HG02943 (cell line): ENCODE measurements around the gene MANEAL.
"Not testable (repeated sequence)": the region's sequence is repeated elsewhere in the genome, so short reads cannot be mapped to it uniquely, and the experiment has no call there.

Experiments
- ATAC-seq: cut with Tn5 transposase; IDR thresholded peaks from one replicate; pipeline ENCODE4 v1.9.1; 2021; ENCODE audit warnings: mild to moderate bottlenecking, low read depth, moderate library complexity; ENCODE audit not compliant: unreplicated experiment

MANEAL gene, protein sequence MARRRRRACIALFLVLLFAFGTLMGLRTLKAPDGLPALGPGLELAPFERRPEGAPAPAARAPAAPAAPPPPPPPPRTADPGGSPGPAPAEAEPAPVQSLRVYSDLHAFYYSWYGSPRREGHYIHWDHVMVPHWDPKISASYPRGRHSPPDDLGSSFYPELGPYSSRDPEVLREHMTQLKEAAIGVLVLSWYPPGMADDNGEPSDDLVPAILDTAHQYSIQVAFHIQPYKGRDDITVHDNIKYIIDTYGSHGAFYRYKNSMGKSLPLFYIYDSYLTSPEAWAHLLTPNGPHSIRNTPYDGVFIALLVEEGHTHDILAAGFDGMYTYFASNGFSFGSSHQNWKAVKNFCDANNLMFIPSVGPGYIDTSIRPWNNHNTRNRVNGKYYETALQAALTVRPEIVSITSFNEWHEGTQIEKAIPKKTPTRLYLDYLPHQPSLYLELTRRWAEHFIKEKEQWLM

DNA sequence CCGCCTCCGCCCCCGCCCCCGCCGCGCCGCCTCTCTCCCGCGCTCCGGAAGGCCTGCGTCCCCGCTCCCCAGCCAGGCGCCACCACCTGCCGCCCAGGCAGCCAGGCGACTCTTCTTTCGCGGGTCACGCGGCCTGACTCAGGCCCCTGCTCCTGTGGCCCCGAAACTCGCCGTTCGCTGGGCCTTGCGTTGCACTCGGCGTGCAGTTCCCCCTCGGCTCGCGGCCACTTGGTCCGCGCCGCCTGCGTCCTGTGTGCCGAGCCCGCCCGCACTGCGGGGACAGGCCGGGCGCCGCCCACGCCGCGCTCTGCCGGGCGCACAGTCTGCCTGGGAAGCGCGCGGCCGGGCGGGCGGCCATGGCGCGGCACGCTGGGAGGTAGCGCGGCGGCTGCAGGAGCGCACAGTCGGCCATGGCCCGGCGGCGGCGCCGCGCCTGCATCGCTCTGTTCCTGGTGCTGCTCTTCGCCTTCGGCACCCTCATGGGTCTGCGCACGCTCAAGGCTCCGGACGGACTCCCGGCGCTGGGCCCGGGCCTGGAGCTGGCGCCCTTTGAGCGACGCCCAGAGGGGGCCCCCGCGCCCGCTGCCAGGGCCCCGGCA lies at the start of gene MANEAL:
Gene MANEAL (plus strand): TSS at position 75 of the 599 bp plus-strand sequence. CDS start 336 bp downstream, at position 411.
- no peak for ATAC-seq

DNA sequence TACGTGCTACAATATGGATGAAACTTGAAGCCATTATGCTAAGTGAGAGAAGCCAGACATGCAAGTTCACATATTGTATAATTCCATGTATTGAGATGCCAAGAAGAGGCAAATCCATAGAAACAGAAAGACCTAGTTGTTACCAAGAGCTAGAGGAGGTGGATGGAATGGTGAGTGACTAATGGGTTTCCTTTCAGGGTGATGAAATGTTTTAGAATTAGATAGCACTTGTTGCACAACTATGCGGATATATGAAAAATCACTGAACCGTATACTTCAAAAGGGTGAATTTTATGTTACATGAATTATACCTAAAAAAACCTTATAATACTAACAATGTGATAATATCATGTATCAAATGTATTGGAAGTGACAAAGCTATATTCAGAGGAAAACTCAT lies 46.8 kb upstream of the MANEAL start:
- no peak for ATAC-seq

DNA sequence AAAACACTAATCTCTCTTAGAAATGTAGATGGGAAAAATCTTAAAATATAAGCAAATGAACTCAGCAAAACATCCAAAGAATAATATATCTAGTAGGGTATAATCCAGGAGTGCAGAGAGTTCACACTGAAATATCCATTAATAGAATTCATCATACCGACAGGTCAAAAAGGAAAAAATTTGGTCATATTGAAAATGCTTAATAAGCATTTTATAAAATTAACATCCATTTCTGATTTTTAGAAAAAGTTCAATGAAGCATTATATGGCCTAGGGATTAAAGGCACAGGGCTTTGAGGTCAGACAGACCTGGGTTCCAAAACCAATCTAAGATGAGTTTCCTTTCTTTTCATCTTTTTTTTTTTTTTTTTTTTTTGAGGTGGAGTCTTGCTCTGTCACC lies 45.1 kb upstream of the MANEAL start:
- no peak for ATAC-seq

DNA sequence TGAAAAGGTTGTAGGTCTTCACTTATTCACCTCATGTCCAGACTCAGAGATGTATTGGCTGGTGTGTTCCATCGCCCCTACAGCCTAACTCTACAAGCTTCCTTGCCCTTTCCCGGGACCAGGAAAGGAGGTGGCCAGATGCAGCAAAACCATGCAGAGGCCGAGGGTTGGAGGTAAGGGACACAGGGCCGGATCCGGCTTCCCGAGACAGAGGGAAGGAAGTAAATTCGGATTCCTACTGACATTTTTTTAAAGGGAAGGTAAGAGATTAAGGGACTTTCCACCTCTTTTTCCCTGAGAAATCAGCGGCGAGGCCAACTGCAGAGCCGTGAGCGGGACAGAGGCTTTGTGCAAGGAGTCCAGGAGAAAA lies 41.4 kb upstream of the MANEAL start:
- no peak for ATAC-seq

DNA sequence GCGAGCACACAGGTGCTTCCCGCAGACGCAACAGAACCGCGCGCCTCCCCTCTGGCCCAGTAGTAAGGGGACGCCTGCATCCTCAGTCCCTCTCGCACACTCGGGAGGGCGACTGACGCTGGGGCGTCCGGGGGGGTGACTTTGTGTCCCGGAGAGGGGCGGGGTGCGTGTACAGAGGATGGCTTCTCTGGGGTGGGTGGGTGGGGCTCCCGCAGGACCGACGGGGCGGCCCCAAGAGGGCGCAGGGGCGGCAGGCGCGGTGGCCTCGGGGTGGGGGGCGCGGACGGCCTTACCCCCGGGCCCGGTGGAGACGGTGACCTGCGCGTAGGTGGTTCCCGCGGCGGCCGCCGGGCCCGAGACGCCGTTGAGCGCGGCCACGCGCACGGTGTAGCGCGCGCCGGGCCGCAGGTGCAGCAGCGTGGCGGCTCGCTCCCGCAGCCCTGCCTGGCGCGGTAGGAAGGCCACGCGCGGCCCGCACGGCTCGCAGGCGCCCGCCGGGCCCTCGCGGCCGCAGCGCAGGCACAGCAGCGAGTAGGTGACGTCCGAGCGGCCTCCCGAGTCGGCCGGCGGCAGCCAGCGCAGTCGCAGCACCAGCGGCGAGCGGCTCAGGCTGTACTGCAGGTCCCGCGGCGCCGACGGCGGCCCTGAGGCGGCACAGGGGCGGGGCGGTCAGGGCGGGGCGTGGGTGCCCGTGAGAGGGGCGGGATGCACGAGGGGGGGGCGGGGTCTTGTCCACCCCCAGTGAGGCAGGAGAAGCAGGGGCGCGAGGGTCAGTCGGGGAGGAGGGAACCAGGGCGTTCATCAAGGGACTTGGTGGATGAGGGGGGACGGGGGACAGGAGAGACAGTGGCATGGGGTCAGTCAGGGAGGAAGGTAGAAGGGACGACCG lies 40.8 kb upstream of the MANEAL start:
- ATAC-seq, result no peak

DNA sequence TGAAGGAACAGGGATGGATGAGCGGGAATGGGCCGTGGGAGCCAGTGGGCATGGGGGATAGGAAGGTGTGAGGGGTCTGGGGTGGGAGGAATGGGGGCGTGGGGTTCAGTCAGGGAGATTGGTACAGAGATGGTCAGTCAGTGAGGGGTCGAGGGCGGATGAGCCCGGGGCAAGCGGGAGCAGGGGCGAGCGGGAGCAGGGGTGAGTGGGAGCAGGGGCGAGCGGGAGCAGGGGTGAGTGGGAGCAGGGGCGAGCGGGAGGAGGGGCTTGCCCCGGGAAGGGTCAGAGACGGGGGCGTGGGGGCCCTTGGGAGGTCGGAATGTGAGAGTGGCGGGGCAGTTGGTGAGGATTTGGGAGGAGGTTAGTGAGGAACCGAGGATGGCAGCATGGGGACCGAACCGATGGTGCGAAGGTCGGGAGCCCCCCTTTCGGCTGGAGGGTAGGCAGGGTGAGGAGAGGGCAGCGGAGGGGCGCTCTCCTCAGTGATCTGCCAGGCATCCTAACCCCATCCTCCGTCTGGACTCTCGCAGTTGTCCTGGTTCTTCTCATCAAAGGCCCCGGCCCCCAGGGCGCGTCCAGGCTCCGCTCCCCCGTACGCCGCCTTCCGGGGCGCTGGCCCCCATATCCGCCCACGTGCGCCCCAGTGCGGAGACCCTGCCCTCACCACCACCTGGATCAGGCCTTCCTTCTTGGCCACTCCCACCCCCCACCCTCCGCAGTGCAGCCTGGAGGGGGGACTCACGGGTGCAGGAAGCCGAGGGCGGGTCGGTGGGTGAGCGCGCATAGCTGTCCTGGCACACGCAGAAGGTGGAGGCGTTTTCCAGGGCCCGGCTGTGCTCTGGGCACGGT lies 40.0 kb upstream of the MANEAL start:
- no peak for ATAC-seq

DNA sequence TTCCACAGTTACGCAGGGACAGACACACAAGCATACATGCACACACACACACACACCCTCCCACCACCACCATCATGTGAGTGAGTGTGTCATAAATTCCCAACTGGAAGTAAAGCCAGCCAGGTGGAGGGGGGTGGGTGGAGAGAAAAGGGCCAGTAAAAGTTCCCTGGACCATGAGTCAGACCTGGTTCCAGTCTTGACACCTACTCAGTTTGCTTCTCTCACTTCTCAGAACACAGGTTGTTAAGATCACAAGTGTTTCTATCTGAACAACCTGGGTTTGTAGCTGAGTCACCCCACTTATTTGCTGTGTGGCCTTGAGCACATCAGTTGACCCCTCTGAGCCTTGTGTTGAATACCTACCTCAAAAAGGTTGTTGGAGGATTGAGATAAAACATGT lies 38.4 kb upstream of the MANEAL start:
- ATAC-seq, result no peak

DNA sequence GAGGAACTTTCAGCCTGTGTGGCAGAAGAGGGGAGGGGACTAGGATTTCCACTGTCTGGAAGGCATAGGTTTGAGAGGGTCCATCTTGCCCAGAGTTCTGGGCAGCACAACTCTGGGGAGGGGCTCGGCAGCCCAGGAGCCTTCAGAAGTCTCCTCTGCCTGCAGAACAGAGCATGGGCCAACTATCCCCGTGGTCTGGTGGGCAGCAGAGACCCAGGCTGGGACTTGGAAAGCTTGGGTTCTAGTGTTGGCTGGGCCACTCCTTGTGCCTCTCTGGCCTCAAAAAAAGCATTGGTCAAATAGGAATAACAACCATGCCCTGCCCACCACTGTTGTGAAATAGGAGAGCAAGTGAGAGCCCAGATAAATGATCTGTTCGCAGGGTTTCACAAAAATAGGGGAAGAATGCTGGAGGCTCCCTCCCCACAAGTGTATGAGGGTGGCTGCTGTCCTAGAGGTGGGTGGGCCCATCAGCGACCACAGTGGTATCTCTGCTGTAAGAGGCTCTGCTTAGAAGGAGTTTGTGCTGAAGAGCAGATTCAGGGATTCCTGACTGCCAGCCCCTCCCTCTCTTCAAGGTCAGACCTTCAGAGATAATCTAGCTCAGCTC lies 37.6 kb upstream of the MANEAL start:
- no peak for ATAC-seq

DNA sequence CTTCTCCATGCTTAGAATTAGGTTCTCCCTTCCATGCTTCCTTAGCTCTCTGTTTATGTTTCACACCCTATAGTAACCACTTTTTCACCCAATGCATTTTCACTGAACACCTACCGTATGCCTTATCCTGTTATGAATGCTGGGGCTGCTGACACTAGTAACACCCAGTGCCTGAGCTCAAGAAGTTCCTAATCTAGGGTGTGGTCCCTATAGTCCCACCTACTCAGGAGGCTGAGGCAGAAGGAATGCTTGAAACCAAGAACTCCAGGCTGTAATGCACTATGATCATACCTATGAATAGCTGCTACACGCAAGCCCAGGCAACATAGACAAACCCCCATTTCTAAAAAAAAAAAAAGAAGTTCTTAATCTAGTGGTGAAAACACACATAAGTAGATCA lies 34.2 kb upstream of the MANEAL start:
- no peak for ATAC-seq

DNA sequence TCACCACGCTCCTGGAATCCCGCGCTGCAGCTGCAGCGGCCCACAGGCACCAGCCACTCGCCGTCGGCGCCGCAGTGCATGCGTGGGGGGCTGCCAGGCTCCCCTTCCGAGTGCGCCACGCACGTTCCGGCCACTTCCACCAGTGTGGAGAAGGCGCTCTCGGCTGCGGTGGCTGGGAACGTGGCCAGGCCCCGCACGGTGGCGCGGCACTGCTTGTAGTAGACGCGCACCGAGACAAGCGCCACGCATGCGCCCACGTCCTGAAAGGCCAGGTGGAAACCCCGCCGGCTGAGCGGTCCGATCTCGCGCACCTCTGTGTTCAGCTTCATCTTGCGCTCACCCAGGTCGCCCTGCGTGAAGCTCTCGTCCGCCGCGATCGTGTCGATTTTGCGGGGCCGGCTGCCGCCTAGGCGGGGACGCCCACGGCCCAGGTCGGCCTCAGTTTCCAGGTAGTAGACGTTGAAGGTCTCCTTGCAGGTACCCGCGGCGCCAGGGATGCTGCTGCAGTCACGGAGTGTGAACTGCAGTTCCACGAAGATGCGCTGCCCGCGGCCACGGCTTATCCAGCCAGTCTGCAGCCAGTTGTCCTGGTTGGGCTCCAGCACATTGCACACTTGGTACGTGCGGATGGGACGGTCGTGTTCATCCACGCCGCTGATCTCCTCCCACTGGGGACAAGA lies 32.1 kb upstream of the MANEAL start:
- no peak for ATAC-seq

DNA sequence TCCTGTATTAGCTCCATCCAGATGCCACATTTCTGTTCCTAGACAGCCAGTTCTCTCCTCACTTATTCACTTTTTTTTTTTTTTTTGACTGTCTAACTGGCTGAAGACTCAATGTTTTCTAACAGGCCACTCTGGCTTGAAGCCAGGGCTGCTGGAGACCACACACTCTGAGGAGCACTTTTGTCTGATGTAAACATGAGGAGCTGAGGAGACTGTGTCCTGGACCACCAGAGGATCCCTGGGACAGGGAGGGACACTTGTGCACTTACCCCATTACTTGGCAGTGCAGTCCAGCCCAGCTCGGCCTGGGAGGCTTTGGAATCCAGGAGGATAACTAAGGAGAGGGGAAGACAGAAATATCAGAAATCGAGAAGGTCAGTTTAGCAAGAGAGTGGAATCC lies 31.1 kb upstream of the MANEAL start:
- ATAC-seq, result no peak

DNA sequence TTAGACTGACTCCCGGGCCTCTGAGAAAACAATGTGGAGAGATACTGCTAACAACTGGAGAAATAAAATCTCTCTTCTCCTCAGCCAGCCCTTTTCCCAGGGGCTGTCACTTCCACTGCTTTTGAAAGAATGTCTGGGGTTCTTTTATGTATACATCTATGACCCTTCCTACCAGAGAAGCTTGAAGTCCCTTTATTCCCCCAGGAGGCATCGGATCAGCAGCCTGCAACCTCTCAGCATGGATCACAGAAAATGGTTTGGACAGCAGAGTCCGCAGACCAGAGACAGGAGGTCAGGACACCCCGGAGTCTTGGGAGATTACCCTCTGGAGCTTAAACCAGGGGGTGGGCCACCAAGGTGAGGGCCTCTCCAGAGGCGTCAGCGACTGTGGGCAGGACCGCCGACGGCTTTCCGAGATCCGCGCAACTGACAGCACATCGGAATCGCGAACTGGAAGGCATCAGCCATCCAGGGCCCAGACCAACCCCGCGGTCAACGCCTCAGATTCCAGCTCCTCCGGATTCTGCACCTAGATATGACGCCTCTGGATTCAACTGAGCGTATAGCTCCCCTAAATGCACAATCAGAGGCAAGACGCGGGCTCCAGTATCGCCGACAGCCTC lies 29.7 kb upstream of the MANEAL start:
- no peak for ATAC-seq

DNA sequence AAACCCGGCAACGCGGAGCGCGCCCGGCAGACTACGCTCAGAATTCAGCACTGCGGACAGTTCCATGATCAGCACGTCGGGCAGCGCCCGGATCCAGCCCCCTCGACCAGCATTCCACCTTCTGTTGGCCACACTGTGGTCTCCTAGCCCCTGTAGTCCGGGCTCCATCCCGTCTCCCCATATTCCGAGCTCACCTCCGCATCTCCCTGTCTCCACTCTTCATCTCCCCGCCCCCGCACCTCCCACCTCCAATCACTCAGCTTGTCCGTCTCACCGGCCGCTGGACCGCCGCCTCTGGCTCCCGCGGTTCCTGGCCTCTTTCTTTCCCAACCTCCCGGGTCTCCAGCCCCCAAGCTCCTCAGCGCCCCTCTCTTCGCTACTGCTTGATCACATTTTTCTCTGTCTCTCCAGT lies 29.2 kb upstream of the MANEAL start:
- ATAC-seq, result no peak

DNA sequence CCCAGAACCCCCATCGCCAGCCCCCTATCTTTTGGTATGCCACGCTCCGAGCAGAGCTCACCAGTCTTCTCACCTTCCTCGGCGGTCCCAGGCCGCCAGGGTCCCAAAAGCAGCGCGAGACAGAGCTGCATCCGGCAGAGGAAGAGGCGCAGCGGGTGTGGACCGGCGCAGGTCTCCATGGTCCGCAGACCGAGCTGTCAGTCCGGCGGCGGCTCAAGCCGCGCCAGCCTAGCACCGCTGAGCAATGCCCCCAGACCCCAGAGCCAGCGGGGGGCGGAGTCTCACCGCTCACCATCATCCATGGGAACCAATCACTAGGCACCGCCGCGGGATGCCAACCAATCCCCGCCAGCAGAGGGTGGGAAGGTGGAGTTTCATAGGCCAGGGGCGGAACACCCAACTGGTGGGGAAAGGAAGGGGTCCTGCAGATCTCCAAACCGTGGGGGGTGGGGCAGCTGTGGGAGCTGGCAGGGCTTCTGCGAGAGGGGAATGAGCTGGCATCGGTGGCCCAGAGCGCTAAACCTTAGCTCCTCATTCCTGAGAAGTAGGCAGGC lies 28.7 kb upstream of the MANEAL start, which contains the start of gene EPHA10:
Gene EPHA10 (minus strand): TSS at position 233 of the 554 bp plus-strand sequence. CDS start 54 bp downstream, at position 179.
- ATAC-seq, result no peak

DNA sequence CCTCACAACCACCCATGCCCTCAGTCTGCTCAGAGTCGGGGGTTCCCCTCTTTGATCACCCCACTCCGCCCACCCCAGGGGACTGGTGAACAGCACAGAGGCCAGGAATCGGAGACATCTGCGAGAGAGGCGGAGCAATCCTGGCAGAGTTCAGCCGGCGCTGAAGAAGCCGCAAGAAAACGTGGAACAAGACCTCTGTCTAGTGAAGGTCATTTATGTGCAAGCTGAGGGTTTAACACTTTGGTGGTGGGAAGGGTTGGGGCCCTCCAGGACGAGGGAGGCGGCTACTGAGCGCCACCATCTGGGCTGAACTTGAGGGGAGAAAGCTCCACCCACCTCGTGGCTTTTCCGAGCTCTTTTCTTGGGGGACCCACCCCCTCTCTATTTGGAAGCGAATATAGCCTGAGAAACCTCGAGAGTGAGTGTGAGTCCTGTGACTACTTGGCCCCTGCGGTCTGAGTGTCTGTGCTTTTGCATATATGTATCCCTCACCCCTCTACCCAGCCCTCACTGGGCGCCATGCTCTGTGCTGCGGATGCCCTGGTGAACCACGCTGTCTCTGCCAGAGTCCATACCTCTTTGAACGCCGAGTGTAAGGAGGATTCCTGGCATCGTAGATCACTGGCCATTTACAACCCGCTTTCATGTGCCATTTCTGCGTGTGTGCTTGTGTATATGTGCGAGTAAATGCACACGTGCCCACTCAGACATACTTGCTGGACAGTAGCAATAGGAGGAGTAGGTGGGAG lies 27.6 kb upstream of the MANEAL start:
- no peak for ATAC-seq

DNA sequence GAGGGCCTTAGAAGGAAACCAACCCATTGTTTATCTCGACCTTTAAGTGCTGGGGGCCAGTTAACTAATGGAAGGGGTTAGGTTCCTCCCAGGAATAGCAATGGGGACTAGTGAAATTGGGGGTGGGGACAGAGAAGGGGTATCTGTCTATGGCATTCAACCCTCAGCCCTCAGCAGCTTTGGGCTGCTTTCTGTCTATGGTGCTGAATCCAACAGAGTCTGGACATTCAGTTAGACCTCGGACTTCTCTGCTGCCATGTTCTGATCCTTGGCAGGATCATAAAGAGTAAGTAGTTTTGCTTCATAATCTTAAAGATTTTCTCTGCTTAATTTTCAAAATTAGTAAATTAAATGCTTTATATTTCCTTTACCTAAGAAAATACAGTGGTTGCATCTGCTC lies 26.2 kb upstream of the MANEAL start:
- no peak for ATAC-seq

DNA sequence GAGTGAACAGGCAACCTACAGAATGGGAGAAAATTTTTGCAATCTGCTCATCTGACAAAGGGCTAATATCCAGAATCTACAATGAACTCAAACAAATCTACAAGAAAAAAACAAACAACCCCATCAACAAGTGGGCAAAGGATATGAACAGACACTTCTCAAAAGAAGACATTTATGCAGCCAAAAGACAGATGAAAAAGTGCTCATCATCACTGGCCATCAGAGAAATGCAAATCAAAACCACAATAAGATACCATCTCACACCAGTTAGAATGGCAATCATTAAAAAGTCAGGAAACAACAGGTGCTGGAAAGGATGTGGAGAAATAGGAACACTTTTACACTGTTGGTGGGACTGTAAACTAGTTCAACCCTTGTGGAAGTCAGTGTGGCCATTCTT lies 22.2 kb upstream of the MANEAL start:
- not testable (repeated sequence) for ATAC-seq
